Esophagus squamous epithelium (tissue), 5 donors: ENCODE measurements around the gene FREM1. TPM values are rescaled to one million over a fixed set of nuclear protein-coding genes. Genes with fewer than 3 reads are reported as not detected.

Source experiments
- DNase-seq: peaks from one replicate; lab custom pipeline; 2025; lab: John Stamatoyannopoulos, UW
- H3K27ac ChIP-seq, 4 donors: fragments of 200-600 bp; sonication (generic); one replicate each; pipeline ENCODE4 v1.5.1; 2016 to 2019; ENCODE audit warnings: mild to moderate bottlenecking in 1 of 4
- H3K27me3 ChIP-seq, 4 donors: fragments of 200-600 bp; sonication (generic); 1 replicate in 3 of 4; 2 replicates in 1 of 4; pipeline versions ENCODE4 v1.5.1 to v1.6.0; 2017 to 2021; ENCODE audit warnings: antibody characterized with exemption in 1 of 4
- H3K36me3 ChIP-seq, 3 donors: fragments of 200-600 bp; sonication (generic); one replicate each; pipeline ENCODE4 v1.5.1; 2016 to 2019
- H3K4me1 ChIP-seq, 3 donors: fragments of 200-600 bp; sonication (generic); one replicate each; pipeline ENCODE4 v1.5.1; 2017 to 2019
- H3K4me3 ChIP-seq, 4 donors: fragments of 200-600 bp; sonication (generic); 1 replicate in 3 of 4; 2 replicates in 1 of 4; pipeline ENCODE4 v1.5.1; 2016 to 2019; ENCODE audit warnings: mild to moderate bottlenecking in 2 of 4, moderate library complexity in 1 of 4
- H3K9me3 ChIP-seq, 3 donors: fragments of 200-600 bp; sonication (generic); one replicate each; pipeline ENCODE4 v1.5.1; 2016 to 2019
- POLR2A ChIP-seq, 4 donors: fragments of 450-650 bp; IDR thresholded peaks; one replicate each; pipeline ENCODE4 v1.6.1; 2017; ENCODE audit warnings: antibody characterized with exemption in 4 of 4, mild to moderate bottlenecking in 4 of 4, moderate library complexity in 3 of 4
- WGBS, 2 donors: methylation state at CpG; one replicate each; pipeline ENCODE4 v1.1.5; 2018; 5-methylcytosine and 5-hydroxymethylcytosine counted together
- intact Hi-C: fragments of 100-400 bp; cut with DNase I; formaldehyde crosslinking; loops from one replicate; pipeline ENCODE4 v1.15.0; 2022
- total RNA-seq, 4 donors: library from RNA; depleted of rRNA; stranded (reverse); fragments of >200 nt; gene quantifications; one replicate each; pipeline ENCODE4 v1.1.0, GENCODE V29; 2016
- TF ChIP-seq, protein P1 (sequence below), 6 experiments: fragments of 450-650 bp in 4 of 6; fragments of 200-600 bp in 2 of 6; sonication (generic) in 2 of 6; IDR thresholded peaks; one replicate each; pipeline ENCODE4 v1.5.1; 2016 to 2019; ENCODE audit warnings: antibody characterized with exemption in 6 of 6, mild to moderate bottlenecking in 4 of 6, moderate library complexity in 4 of 6
- donor health status: DM: yes; HTN: yes; CAD: no.

Gene FREM1
- total RNA-seq, 4 donors from 2014 or later: 0.09 to 0.95 (median 0.23) TPM; not detected in 1

GRCh38 chr9:14705079-14705478 is 205.1 kb downstream of the FREM1 start:
- Histone ChIP-seq H3K36me3 (no peaks in the 10 kb centered on the region), H3K9me3 (peaks cover 0 to 10% (median 9%) of the 10 kb centered on the region in 3 donors), H3K27me3 (peaks cover 0 to 10% (median 0%) of the 10 kb centered on the region in 4 donors), H3K27ac (no peak overlapping the region), H3K4me1 (no peaks in the 10 kb centered on the region), H3K4me3 (no peak overlapping the region)
- no peak for DNase-seq
- no peak for TF ChIP-seq POLR2A (IDR thresholded peaks at IDR 0.05)
- intact Hi-C loops: no loop called here

DNA sequence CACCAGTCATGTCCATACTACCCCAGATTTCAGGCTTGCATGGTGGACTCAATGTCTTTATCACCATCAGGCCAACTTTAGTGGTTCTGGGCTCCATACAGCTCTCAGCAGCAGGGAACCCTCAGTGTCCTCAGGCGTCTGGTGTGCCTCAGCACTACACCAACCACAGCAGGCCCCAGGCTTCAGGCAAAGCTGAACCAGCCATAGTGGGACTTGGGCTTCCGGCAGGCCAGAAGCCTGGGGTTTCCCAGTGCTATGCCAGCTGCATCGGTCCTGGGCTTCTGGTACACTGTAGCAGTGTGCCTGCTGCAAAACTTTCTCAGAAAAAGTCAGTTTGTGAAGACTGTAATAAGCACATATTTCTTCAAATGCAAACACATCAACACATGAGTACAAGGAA is 205.9 kb downstream of the FREM1 start:
- Histone ChIP-seq H3K36me3 (no peaks in the 10 kb centered on the region), H3K27me3 (peaks cover 0 to 17% (median 0%) of the 10 kb centered on the region in 4 donors), H3K4me3 (no peak overlapping the region), H3K4me1 (no peaks in the 10 kb centered on the region), H3K9me3 (peaks cover 0 to 10% (median 9%) of the 10 kb centered on the region in 3 donors), H3K27ac (no peak overlapping the region)
- intact Hi-C loops: no loop called here
- DNase-seq: no peak
- TF ChIP-seq POLR2A (IDR thresholded peaks at IDR 0.05): no peak
- TF ChIP-seq, protein P1, sequence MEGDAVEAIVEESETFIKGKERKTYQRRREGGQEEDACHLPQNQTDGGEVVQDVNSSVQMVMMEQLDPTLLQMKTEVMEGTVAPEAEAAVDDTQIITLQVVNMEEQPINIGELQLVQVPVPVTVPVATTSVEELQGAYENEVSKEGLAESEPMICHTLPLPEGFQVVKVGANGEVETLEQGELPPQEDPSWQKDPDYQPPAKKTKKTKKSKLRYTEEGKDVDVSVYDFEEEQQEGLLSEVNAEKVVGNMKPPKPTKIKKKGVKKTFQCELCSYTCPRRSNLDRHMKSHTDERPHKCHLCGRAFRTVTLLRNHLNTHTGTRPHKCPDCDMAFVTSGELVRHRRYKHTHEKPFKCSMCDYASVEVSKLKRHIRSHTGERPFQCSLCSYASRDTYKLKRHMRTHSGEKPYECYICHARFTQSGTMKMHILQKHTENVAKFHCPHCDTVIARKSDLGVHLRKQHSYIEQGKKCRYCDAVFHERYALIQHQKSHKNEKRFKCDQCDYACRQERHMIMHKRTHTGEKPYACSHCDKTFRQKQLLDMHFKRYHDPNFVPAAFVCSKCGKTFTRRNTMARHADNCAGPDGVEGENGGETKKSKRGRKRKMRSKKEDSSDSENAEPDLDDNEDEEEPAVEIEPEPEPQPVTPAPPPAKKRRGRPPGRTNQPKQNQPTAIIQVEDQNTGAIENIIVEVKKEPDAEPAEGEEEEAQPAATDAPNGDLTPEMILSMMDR (IDR thresholded peaks at IDR 0.05): no peak
- 87% methylated on average over 3 of the region's 3 CpGs; no CpG with 5 or more reads in 1 of the 2 donors for WGBS, 2 donors

GRCh38 chr9:14702200-14702720 is 208.0 kb downstream of the FREM1 start:
- Histone ChIP-seq H3K27ac (no peak overlapping the region), H3K9me3 (peaks cover 0 to 10% (median 9%) of the 10 kb centered on the region in 3 donors), H3K4me1 (no peaks in the 10 kb centered on the region), H3K36me3 (no peaks in the 10 kb centered on the region), H3K4me3 (no peak overlapping the region), H3K27me3 (peaks cover 0 to 22% (median 0%) of the 10 kb centered on the region in 4 donors)
- TF ChIP-seq POLR2A (IDR thresholded peaks at IDR 0.05): no peak
- TF ChIP-seq, protein P1 (IDR thresholded peaks at IDR 0.05): no peak
- no peak for DNase-seq
- WGBS, 2 donors: 42 to 46% methylated on average over 4 of the region's 4 CpGs
- intact Hi-C loops: no loop called here

DNA sequence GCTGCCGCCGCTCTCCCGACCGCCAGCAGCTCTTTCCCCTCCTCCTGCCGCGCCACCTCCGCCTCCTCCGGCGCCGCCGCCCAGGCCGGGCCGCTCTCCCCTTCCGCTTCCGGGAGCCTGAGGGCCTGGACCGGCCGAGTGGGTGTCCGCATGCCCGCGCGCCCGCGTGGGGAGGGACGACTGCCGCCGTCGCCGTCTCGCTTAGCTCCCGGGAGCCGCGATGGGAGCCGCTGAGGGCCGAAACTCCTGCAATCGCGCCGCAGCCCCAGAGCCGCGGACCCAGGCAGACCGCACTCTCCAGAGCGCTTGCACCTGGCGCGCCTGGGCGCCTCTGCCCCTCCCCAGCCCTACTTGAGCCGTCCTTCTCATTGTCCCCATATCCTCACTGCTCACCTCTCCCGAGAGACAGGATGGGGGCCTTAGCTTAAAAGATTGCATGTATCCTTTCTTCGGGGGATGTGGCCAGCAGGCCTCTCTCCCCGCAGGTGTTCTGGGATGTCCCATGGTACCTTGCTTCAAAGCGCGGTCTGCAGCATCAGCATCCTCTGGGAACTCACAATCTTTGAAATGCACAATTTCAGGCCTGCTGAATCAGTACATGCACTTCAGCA is 216.9 kb downstream of the FREM1 start, which contains the start of gene ZDHHC21:
Gene ZDHHC21 (minus strand): TSS at position 182 of the 611 bp plus-strand sequence. CDS start 19,092 bp downstream, outside the sequence.
- WGBS, 2 donors: 0 to 20% methylated on average over 7 to 19 of the region's 50 CpGs
- H3K9me3 ChIP-seq: no peaks in the 10 kb centered on the region
- H3K4me1 ChIP-seq: peaks cover 0 to 35% (median 9%) of the 10 kb centered on the region in 3 donors
- no peak for DNase-seq
- H3K4me3 ChIP-seq: peak within 1 kb of the TSS; percentile 57 to 91 (median 87)
- intact Hi-C loops: no loop called here
- H3K27ac ChIP-seq: peak within 1 kb of the TSS; percentile 60 to 82 (median 74)
- no peaks in the 10 kb centered on the region for H3K27me3 ChIP-seq
- peak in 1 of 4 donors; percentile 32 for TF ChIP-seq POLR2A (IDR thresholded peaks at IDR 0.05)
- TF ChIP-seq, protein P1 (IDR thresholded peaks at IDR 0.05): no peak
- peaks cover 0 to 20% (median 0%) of the 10 kb centered on the region in 3 donors for H3K36me3 ChIP-seq

DNA sequence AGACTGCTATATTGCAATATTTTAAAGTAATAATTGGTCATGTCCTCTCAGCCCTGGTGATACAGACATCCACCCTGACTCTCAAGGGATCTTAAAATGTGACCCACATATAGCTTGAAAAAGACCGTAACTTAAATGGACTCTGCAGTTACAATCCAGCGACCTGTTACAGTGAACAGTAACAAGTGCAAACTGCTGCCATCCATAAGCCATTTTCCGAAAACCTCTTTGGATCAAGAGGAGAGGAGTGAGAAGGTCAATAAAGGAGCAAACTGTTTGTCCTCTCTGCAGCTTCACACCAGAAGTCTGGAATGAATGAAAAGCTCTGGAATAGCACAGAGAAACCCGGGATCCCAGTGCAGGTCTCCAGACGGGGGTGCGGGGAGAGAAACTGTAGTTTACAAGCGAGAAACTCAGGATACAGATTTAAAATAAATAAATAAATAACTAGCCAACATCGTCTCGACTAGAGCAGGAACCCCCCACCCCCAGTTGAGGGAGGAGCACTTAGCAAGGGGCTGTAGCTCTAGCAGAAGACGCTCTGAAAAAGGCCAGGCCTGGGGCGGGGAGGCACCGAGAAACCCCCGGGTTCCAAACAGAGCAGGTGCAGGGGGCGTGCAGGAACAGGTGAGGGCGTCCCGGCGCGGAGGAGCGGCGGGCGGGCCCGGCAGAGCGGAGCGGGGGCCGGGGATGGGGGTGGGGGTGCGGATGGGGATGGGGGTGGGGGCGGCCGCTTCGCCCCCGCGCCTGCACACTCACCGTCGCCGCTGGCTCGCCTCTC is 217.6 kb downstream of the FREM1 start:
- Histone ChIP-seq H3K27me3 (no peaks in the 10 kb centered on the region), H3K27ac (peak overlapping the region; percentile 60 to 82 (median 74)), H3K9me3 (no peaks in the 10 kb centered on the region), H3K36me3 (peaks cover 0 to 27% (median 0%) of the 10 kb centered on the region in 3 donors), H3K4me1 (peaks cover 0 to 35% (median 9%) of the 10 kb centered on the region in 3 donors), H3K4me3 (peak overlapping the region; percentile 57 to 91 (median 87))
- DNase-seq: no peak
- TF ChIP-seq POLR2A (IDR thresholded peaks at IDR 0.05): no peak
- TF ChIP-seq, protein P1 (IDR thresholded peaks at IDR 0.05): no peak
- 1 to 4% methylated on average over 14 to 16 of the region's 35 CpGs for WGBS, 2 donors
- intact Hi-C loops: no loop called here
